22Rv1 (cell line): ENCODE measurements around the gene E2F2.

Experiments
- ZFX ChIP-seq: fragments of 450-650 bp; IDR thresholded peaks from 2 replicates; pipeline ENCODE4 v1.6.1; 2017; ENCODE audit warnings: antibody characterized with exemption, borderline replicate concordance
- TF ChIP-seq, protein P1 (sequence below): fragments of 450-650 bp; IDR thresholded peaks from 2 replicates; pipeline ENCODE4 v1.5.1; 2017; ENCODE audit warnings: mild to moderate bottlenecking

DNA sequence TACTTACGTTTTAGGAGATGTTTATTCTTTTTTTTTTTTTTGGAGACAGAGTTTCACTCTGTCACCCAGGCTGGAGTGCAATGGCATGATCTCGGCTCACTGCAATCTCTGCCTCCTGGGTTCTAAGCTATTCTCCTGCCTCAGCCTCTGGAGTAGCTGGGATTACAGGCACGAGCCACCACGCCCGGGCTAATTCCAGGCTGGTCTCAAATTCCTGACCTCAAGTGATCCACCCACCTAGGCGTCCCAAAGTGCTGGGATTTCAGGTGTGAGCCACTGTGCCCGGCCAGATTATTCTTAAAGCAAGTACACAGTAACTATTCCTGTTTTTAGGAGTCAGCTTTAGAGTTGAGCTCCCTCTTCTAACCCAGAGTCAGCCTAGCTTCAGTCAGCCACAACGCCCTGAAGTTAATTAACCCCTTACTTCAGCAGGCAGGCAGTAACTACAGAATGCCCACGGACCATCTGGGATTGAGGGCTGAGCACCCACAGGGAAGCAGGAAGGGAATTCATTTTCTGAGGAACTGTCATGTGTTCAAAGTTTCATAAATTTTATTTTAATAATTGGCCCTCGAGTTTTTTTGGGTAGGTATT is 33.6 kb upstream of the E2F2 start:
- TF ChIP-seq, protein P1, sequence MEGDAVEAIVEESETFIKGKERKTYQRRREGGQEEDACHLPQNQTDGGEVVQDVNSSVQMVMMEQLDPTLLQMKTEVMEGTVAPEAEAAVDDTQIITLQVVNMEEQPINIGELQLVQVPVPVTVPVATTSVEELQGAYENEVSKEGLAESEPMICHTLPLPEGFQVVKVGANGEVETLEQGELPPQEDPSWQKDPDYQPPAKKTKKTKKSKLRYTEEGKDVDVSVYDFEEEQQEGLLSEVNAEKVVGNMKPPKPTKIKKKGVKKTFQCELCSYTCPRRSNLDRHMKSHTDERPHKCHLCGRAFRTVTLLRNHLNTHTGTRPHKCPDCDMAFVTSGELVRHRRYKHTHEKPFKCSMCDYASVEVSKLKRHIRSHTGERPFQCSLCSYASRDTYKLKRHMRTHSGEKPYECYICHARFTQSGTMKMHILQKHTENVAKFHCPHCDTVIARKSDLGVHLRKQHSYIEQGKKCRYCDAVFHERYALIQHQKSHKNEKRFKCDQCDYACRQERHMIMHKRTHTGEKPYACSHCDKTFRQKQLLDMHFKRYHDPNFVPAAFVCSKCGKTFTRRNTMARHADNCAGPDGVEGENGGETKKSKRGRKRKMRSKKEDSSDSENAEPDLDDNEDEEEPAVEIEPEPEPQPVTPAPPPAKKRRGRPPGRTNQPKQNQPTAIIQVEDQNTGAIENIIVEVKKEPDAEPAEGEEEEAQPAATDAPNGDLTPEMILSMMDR: no peak
- TF ChIP-seq ZFX: no peak
